HG03439 (cell line): ENCODE data around the gene MVB12B.

Experiments used
- ATAC-seq: cut with Tn5 transposase; IDR thresholded peaks from one replicate; pipeline ENCODE4 v1.9.1; 2021; ENCODE audit warnings: mild to moderate bottlenecking, moderate library complexity; ENCODE audit not compliant: unreplicated experiment

MVB12B gene

GRCh38 chr9:126423142-126423915, 96.7 kb downstream of the MVB12B start:
- ATAC-seq = no peak

- ATAC-seq = no peak
Measured at GRCh38 chr9:126423916-126424185, 97.2 kb downstream of the MVB12B start.

GRCh38 chr9:126424511-126424910, 97.9 kb downstream of the MVB12B start:
- no peak for ATAC-seq

GRCh38 chr9:126428534-126429175, 102.0 kb downstream of the MVB12B start:
- no peak for ATAC-seq

GRCh38 chr9:126429190-126429589, 102.6 kb downstream of the MVB12B start:
- ATAC-seq = no peak

- no peak for ATAC-seq
Measured at GRCh38 chr9:126430124-126430523, 103.5 kb downstream of the MVB12B start.

GRCh38 chr9:126431077-126431742, 104.6 kb downstream of the MVB12B start:
- ATAC-seq = no peak

GRCh38 chr9:126432659-126433058, 106.0 kb downstream of the MVB12B start:
- ATAC-seq = no peak

GRCh38 chr9:126435105-126435504, 108.5 kb downstream of the MVB12B start:
- ATAC-seq = no peak

GRCh38 chr9:126435626-126436025, 109.0 kb downstream of the MVB12B start:
- ATAC-seq = no peak

GRCh38 chr9:126436545-126437267, 110.1 kb downstream of the MVB12B start:
- ATAC-seq = no peak

GRCh38 chr9:126437268-126437666, 110.6 kb downstream of the MVB12B start:
- ATAC-seq = no peak

GRCh38 chr9:126437701-126438100, 111.1 kb downstream of the MVB12B start:
- no peak for ATAC-seq

GRCh38 chr9:126438741-126439401, 112.2 kb downstream of the MVB12B start:
- ATAC-seq = no peak

GRCh38 chr9:126439402-126439765, 112.8 kb downstream of the MVB12B start:
- ATAC-seq = no peak

- ATAC-seq = no peak
Measured at GRCh38 chr9:126439883-126440653, 113.4 kb downstream of the MVB12B start.

GRCh38 chr9:126440940-126441339, 114.3 kb downstream of the MVB12B start:
- no peak for ATAC-seq

- no peak for ATAC-seq
Measured at GRCh38 chr9:126442636-126443035, 116.0 kb downstream of the MVB12B start.

GRCh38 chr9:126443144-126443543, 116.5 kb downstream of the MVB12B start:
- no peak for ATAC-seq

- ATAC-seq = no peak
Measured at GRCh38 chr9:126448136-126448535, 121.5 kb downstream of the MVB12B start.
